GM13976 (cell line): Measurements from ENCODE around the gene EXOC3L2.
"Not testable (repeated sequence)": the region's sequence is repeated elsewhere in the genome, so short reads cannot be mapped to it uniquely, and the experiment has no call there.

Experiments
- DNase-seq: peaks from one replicate; pipeline ENCODE4 v3.0.0; 2012; ENCODE audit warnings: low spot score
- in situ Hi-C: fragments of 300-500 bp; cut with MboI; formaldehyde crosslinking; loops from one replicate; pipeline ENCODE4 v1.12.0; 2022; ENCODE audit warnings: low sequenced_read_pairs, mixed read lengths, inconsistent platforms; ENCODE audit not compliant: unreplicated experiment
- TF ChIP-seq, protein P1 (sequence below): IDR thresholded peaks from 2 replicates; pipeline ENCODE4 v1.5.1; 2012; ENCODE audit warnings: borderline replicate concordance, mild to moderate bottlenecking; ENCODE audit not compliant: insufficient read depth; ENCODE audit errors: extremely low read depth, missing control alignments, control extremely low read depth

EXOC3L2 gene

DNA sequence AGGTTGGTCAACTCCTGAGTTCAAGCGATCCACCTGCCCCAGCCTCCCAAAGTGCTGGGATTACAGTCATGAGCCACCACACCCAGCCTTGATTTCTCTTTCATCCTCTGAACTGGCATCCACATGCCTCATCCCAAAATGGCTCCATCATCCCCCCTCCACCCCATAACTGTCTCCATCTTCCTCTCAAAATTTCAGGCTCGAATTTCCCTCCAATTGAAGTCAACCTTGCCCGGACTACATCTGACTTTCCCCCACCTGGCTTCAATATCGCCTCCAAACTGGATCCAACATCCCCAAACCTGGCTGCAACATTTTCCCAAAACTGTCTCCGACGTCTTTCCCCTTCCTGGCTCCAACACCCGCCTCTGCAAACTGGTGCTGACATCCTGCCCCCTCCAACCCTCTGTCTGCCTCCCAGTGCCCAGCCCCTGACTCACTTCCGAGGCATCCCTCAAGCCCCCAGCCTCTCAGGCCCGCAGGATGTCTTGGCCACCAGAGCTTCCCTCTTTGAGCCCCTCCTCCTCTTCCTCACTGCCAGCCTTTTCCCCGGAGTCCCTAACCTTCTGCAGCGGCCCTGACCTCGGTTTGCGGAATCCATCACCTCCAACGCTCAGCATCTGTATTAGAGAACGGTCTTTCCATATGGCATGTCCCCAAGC is 943 bp downstream of the EXOC3L2 start:
- TF ChIP-seq, protein P1, sequence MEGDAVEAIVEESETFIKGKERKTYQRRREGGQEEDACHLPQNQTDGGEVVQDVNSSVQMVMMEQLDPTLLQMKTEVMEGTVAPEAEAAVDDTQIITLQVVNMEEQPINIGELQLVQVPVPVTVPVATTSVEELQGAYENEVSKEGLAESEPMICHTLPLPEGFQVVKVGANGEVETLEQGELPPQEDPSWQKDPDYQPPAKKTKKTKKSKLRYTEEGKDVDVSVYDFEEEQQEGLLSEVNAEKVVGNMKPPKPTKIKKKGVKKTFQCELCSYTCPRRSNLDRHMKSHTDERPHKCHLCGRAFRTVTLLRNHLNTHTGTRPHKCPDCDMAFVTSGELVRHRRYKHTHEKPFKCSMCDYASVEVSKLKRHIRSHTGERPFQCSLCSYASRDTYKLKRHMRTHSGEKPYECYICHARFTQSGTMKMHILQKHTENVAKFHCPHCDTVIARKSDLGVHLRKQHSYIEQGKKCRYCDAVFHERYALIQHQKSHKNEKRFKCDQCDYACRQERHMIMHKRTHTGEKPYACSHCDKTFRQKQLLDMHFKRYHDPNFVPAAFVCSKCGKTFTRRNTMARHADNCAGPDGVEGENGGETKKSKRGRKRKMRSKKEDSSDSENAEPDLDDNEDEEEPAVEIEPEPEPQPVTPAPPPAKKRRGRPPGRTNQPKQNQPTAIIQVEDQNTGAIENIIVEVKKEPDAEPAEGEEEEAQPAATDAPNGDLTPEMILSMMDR = no peak
- DNase-seq = no peak
- in situ Hi-C loops = no loop called here

DNA sequence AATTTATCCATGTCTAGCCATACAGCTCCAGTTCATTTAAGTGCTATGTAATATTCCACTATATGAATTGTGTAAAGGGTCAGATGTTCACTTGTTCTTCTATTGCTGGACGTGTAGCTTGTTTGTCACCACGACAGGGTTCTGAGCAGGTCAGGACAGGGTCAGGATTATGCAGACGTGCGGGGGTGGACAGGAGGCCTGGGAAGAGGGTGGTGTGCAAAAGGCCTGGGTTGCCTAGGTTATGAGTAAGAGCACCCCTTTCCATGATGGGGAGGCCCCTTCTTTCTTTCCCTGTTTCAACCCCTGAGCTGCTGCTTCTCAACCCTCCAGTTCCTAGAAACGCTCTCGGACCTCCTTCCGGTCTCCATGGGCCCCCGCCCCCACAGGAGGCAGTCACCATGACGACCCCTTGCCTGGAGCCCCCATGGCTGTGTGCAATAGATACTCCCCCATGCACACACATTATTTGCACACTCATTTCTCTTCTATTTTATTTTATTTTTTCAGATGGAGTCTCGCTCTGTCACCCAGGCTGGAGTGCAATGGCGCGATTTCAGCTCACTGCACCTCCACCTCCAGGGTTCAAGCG is 2.0 kb downstream of the EXOC3L2 start:
- TF ChIP-seq, protein P1 = no peak
- in situ Hi-C loops = no loop called here
- DNase-seq = no peak

GRCh38 chr19:45238556-45238955 is 6.7 kb downstream of the EXOC3L2 start:
- no peak for DNase-seq
- in situ Hi-C loops = no loop called here
- TF ChIP-seq, protein P1 = no peak

DNA sequence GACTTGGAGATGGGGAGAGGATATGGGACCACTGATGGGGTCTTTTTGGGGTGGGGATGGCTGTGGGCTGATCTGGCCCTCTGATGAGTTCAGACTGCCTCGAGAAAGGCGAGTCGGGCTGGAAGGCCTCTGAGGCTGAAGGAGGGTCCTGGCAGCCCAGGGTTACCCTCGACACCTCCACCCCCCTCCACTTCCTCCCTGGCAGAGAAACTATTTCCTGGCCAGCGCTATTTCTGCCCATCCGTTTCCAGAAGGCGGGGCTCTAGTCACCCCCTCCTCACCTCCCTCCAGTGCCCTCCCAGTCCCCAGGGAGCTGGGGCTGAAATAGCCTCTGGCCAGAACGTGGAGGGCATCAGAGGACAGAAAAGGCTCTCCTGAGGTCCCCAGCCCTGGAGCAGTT is 9.7 kb downstream of the EXOC3L2 start:
- DNase-seq = no peak
- in situ Hi-C loops = no loop called here
- TF ChIP-seq, protein P1 = no peak

DNA sequence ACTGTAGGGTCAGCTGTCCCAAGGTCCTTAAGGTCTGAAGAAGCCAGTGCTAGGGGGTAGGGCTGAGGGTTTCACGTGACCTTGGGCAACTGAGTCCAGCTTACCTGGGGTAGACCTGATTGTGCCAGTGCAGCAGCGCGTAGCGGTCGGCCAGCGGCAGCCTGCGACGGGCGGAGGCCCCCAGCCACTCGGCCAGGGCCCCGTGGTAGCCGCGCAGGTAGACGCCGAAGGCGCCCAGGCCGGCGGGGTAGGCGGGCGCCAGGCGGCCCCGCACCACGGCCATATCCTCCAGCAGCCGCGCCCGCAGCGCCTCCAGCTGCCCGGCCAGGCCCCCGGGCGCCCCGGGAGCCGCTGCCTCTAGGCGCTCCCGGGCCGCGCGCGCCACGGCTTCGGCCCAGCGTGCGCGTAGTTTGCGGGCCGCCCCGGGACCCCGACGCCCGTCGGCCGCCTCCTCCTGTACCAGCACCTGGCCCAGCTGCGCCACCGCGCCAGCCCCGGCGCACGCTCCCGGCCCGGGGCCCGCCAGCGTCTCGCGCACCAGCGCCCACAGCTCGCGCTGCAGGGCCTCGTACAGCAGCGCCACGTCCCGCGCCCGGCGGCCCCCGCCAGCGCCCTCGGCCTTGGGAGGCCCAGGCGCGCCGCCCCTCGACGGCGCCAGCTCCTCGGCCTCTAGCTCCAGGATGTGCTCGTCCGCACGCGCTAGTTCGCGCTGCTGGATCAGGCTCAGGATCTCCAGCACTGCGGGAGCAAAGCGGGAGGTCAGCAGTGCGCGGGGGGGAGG is 10.9 kb downstream of the EXOC3L2 start:
- in situ Hi-C loops = no loop called here
- TF ChIP-seq, protein P1 = no peak
- DNase-seq = no peak

DNA sequence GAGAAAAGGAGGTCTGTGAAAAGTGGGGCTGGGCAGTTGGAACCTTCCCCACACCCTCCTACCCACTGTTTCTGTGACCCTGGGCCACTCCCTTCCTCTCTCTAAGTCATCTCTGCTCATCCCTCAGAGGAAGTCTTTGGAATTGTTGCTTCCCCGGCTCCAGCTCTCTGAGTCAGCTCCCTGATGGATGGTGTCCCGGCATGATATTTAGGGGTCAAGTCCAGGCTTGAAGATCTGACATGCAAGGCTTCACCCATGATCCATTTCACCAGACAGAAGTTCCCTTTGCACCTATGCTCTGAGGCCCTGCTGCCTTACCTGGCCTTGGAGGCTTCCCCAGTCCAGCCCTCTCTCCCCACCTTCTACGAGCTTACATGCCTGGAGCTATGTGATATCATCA is 13.3 kb downstream of the EXOC3L2 start:
- DNase-seq = no peak
- in situ Hi-C loops = no loop called here
- TF ChIP-seq, protein P1 = no peak

GRCh38 chr19:45229056-45229455 is 16.2 kb downstream of the EXOC3L2 start:
- in situ Hi-C loops, DNase-seq: not testable (repeated sequence)
